Right atrium auricular region (tissue), 2 donors: ENCODE data around the gene RAB8B. TPM values are rescaled to one million over a fixed set of nuclear protein-coding genes. Genes with fewer than 3 reads are reported as not detected.

Source experiments
- DNase-seq: peaks from one replicate; pipeline ENCODE4 v3.0.0-alpha.2; 2019; ENCODE audit warnings: low spot score
- H3K27ac ChIP-seq, 2 donors: fragments of 200-600 bp; sonication (generic); 1 replicate in 1 of 2; 2 replicates in 1 of 2; pipeline ENCODE4 v1.5.1; 2016 to 2019
- H3K27me3 ChIP-seq, 2 donors: fragments of 200-600 bp; sonication (generic); one replicate each; pipeline versions ENCODE4 v1.5.1 to v1.6.0; 2017 to 2019
- H3K36me3 ChIP-seq: fragments of 200-600 bp; sonication (generic); one replicate; pipeline ENCODE4 v1.5.1; 2016
- H3K4me1 ChIP-seq, 2 donors: fragments of 200-600 bp; sonication (generic); one replicate each; pipeline versions ENCODE4 v1.5.1 to v1.6.0; 2017 to 2019
- H3K4me3 ChIP-seq, 2 donors: fragments of 200-600 bp; sonication (generic); 1 replicate in 1 of 2; 2 replicates in 1 of 2; pipeline ENCODE4 v1.5.1; 2017 to 2019; ENCODE audit warnings: mild to moderate bottlenecking in 1 of 2, moderate library complexity in 1 of 2
- H3K9me3 ChIP-seq, 2 donors: fragments of 200-600 bp; sonication (generic); one replicate each; pipeline ENCODE4 v1.5.1; 2019
- total RNA-seq, 2 donors: library from RNA; depleted of rRNA; stranded (reverse); fragments of >200 nt; gene quantifications; one replicate each; pipeline ENCODE4 v1.1.0, GENCODE V29; 2016
- TF ChIP-seq, protein P1 (sequence below), 2 donors: fragments of 200-600 bp; sonication (generic); IDR thresholded peaks; one replicate each; pipeline ENCODE4 v1.5.1; 2019; ENCODE audit warnings: antibody characterized with exemption in 2 of 2

The RAB8B gene
- total RNA-seq, 2 donors from 2014 or later = 10.2 to 19.3 TPM

- no peaks in the 10 kb centered on the region for H3K27me3 ChIP-seq
- TF ChIP-seq, protein P1, sequence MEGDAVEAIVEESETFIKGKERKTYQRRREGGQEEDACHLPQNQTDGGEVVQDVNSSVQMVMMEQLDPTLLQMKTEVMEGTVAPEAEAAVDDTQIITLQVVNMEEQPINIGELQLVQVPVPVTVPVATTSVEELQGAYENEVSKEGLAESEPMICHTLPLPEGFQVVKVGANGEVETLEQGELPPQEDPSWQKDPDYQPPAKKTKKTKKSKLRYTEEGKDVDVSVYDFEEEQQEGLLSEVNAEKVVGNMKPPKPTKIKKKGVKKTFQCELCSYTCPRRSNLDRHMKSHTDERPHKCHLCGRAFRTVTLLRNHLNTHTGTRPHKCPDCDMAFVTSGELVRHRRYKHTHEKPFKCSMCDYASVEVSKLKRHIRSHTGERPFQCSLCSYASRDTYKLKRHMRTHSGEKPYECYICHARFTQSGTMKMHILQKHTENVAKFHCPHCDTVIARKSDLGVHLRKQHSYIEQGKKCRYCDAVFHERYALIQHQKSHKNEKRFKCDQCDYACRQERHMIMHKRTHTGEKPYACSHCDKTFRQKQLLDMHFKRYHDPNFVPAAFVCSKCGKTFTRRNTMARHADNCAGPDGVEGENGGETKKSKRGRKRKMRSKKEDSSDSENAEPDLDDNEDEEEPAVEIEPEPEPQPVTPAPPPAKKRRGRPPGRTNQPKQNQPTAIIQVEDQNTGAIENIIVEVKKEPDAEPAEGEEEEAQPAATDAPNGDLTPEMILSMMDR (IDR thresholded peaks at IDR 0.05) = no peak
- H3K36me3 ChIP-seq = no peaks in the 10 kb centered on the region
- H3K4me1 ChIP-seq = no peaks in the 10 kb centered on the region
- no peaks in the 10 kb centered on the region for H3K9me3 ChIP-seq
- H3K4me3 ChIP-seq = no peak overlapping the region
- H3K27ac ChIP-seq = no peak overlapping the region
- peak; percentile 11 for DNase-seq
These were observed 16.5 kb upstream of the RAB8B start for GRCh38 chr15:63172851-63173451.

DNA sequence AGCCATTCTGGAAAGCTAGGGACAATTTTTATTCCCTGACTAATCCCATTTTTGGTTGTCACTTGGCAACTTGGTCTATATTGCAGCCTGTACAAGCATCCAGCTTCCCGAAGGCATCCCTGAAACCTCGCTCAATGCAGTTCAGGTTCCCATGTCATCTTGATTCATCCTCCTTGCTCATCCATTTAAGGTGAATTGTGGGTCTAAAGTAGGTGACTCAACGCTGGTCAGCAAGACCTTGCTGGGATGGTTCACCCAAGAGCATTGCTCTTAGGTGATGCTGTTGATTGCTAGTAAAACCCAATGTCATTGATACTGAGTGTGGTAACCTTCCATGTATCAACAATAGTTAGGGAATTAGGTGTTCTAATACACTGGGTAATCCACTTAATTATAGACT is 13.1 kb upstream of the RAB8B start:
- H3K27ac ChIP-seq = no peak overlapping the region
- H3K4me1 ChIP-seq = no peaks in the 10 kb centered on the region
- H3K36me3 ChIP-seq = no peaks in the 10 kb centered on the region
- TF ChIP-seq, protein P1 (IDR thresholded peaks at IDR 0.05) = no peak
- no peaks in the 10 kb centered on the region for H3K27me3 ChIP-seq
- no peaks in the 10 kb centered on the region for H3K9me3 ChIP-seq
- DNase-seq = peak; percentile 23
- no peak overlapping the region for H3K4me3 ChIP-seq

GRCh38 chr15:63178034-63178433 is 11.4 kb upstream of the RAB8B start:
- H3K9me3 ChIP-seq = no peaks in the 10 kb centered on the region
- no peaks in the 10 kb centered on the region for H3K27me3 ChIP-seq
- TF ChIP-seq, protein P1 (IDR thresholded peaks at IDR 0.05) = no peak
- no peaks in the 10 kb centered on the region for H3K36me3 ChIP-seq
- DNase-seq = peak; percentile 46
- H3K27ac ChIP-seq = no peak overlapping the region
- H3K4me3 ChIP-seq = no peak overlapping the region
- H3K4me1 ChIP-seq = no peaks in the 10 kb centered on the region

- Histone ChIP-seq H3K9me3 (no peaks in the 10 kb centered on the region), H3K27me3 (no peaks in the 10 kb centered on the region), H3K4me3 (no peak overlapping the region), H3K36me3 (no peaks in the 10 kb centered on the region), H3K27ac (no peak overlapping the region), H3K4me1 (no peaks in the 10 kb centered on the region)
- TF ChIP-seq, protein P1 (IDR thresholded peaks at IDR 0.05) = no peak
- no peak for DNase-seq
These were observed 8.7 kb upstream of the RAB8B start for GRCh38 chr15:63180746-63181145.

DNA sequence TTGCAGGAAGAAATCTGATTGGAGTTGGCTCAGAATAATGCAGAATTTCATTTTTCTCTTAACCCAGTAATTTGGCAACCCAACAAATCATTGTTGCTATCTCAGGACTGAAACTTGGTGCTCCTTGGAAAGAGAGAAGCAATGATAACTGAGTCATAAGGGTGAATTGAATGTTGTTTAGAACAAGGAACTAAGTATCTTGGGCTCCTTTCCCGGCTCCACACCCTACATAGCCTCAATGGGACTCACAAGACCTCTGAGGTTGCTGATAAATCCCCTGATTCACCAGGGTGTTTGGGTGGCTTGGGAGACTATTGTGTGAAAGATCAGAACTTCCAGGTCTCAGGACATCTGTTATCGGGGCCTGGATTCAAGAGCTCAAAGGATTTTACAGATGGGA is 7.8 kb upstream of the RAB8B start:
- Histone ChIP-seq H3K4me3 (no peak overlapping the region), H3K4me1 (no peaks in the 10 kb centered on the region), H3K27ac (no peak overlapping the region), H3K9me3 (no peaks in the 10 kb centered on the region), H3K36me3 (no peaks in the 10 kb centered on the region), H3K27me3 (no peaks in the 10 kb centered on the region)
- peak; percentile 50 for DNase-seq
- TF ChIP-seq, protein P1 (IDR thresholded peaks at IDR 0.05) = no peak

DNA sequence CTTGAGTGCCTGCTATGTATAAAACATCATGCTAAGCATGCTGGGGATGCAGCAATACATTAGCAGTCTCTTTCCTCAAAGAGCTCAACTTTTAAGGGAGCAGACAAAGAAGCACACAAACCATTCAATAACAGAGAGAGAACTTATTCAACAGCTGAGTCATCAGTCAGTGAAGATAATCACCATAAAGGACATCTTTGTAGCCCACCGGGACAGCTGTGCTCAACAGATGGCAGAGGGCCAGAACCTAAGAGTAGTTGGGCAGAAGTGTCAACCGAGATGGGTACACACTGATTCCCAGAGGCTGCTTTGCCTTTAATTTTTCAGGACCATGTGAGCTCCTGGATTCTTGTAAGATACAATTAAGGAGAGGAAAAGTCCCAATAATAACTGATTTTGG is 4.2 kb upstream of the RAB8B start:
- Histone ChIP-seq H3K4me1 (peaks cover 0 to 4% of the 10 kb centered on the region in 2 donors), H3K27ac (no peak overlapping the region), H3K36me3 (no peaks in the 10 kb centered on the region), H3K27me3 (no peaks in the 10 kb centered on the region), H3K4me3 (no peak overlapping the region), H3K9me3 (no peaks in the 10 kb centered on the region)
- peak; percentile 44 for DNase-seq
- TF ChIP-seq, protein P1 (IDR thresholded peaks at IDR 0.05) = no peak
